HPDE6-E6E7 (cell line): Measurements from ENCODE around the gene NCEH1.
A peak's percentile ranks its signal among the peaks of the same experiment; 100 is the strongest.
"Not testable (repeated sequence)": the region's sequence is repeated elsewhere in the genome, so short reads cannot be mapped to it uniquely, and the experiment has no call there.

Experiments used
- DNase-seq: peaks from one replicate; pipeline ENCODE4 v3.0.0; 2011; ENCODE audit warnings: missing footprints; ENCODE audit errors: extremely low spot score

Gene NCEH1

DNA sequence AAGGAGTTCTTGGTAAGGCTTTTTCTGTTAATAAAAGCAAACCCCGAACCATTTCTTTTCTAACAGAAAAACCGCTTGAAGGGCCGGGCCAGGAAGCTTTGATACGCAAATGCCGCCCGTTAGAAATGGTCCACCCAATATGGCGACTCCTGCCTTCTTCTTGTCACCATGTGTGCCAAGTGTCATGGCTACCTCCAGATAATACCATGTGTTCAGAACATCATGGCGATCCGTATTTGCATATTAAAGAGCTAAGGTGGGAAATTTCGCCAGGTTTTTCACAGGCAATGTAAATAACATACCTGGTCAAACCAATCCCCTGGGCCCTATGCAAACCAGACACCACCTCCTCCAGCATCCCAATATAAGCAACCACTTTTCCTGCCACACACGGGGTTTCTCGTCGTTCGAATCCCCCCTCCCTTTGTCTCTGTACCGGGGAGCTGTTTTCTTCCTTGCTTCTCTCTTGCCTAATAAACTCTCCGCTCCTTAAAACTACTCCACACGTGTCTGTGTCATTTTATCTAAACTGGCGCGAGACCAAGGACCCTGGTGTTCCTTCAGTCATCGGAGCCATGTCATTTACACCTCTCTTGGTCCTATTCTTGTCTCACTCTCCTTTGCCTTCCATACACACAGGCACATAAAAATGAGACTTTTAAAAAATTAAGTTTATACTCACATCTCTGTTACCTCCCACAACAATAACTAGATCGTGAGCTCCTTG is 34.5 kb downstream of the NCEH1 start:
- no peak for DNase-seq

DNA sequence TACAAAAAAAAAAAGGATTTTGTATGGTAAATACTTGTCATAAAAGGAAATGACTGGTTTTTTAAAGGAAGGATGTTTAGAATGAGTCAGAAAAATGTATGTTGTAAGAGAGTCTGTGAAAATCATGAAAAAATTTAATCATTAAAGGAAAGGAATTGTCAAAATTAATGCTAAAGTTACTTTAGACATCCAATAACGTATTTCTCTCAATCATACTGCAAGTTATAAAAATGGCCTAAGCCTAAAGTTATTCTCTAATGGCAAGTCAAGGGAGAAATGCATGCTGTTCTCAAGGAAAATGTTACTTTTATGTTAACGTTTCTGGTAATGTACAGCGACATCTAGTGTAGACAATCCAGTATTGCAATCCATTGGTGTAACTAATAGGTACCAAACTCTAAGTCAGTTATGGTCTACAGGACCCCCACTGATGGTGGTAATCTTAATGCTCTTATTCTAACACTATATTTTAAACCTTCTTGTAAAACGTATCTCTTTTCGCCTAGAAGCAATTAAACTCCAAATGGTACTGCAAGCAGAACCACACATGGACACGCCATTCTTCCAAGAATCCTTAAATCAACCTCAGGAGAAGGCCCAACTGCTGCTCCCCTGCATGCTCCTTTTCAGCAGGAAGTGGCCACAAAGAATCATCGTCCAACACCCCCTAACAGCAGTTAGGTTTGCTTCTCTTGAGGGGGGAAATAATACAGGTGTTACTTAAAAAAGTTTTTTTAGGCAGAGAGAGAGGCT is 35.2 kb downstream of the NCEH1 start:
- no peak for DNase-seq

DNA sequence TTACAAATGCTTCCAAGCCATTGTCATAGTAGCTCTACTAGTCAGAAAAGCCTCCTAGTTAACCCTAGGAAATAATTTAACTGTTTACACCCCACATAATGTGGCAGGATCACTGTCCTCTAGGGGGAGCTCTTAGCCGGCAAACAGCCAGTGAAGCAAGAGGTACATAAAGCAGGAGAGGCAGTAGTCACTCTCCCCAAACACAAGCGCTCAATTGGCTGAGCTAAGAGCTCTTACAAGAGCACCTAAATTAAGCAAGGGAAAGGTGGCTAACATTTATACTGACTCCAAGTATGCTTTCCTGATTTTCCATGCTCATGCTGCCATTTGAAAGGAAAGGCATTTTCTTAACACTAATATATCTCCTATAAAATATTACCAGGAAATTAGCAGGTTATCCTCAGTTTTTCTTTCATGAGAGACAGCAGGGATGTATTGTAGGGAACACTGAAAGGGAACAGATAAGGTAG is 37.6 kb downstream of the NCEH1 start:
- DNase-seq = peak; percentile 35

DNA sequence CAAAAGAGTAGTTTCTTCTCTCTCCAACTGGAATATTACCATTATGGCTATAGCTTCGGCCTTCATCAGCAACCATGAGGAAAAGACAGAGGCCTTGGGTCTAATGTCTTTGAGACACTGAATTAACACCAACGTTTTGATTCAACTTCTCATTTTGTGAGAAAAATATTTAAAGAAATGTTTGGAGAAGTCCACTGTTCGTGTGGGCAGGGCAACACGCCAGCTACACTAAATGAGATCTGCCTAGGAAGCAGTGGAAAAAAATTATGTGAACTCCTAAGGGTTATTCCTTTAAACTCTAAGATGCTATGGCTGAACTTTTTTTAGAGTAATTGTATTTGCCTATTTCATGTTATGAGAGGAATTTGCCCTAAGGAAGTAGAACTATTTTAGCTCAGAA is 41.8 kb downstream of the NCEH1 start:
- DNase-seq = no peak

DNA sequence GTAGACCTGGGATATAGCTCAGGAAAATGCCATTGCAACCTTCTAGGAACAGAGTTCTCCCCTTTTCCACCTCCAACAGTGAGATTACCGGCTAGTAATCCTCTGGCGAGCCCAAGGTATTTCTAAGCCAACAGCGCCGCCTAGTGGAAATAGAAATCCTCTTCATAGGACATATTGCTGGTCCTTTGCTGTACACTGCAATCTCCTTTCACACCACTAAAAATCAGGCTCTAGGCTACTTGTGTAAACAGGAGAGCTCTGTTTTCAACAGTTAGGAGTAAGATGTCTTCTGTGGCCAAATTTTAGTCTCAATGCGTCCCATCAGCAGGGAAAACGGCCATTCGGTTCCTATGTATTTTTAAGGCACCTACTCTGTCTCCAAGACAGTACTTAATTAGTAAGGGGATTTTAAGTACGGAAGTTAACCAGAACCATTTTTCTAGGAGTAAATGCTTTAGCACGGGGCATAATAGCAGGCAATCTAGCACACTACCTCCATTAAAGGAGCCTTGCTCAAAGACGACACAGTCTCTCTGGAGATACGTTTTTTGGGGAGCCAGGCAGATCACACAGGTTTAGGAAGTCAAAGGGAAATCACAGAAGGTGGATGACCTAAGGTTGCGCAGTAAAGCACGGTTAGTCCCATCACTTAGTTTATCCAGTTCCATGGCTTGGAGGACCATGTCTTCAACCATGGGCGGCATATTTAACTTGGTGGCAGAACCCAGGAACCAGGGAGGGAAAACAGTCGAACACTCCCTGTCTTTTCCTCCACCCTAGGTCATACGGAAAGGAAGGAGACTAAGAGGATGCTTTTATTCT is 43.8 kb downstream of the NCEH1 start:
- DNase-seq = peak; percentile 58

DNA sequence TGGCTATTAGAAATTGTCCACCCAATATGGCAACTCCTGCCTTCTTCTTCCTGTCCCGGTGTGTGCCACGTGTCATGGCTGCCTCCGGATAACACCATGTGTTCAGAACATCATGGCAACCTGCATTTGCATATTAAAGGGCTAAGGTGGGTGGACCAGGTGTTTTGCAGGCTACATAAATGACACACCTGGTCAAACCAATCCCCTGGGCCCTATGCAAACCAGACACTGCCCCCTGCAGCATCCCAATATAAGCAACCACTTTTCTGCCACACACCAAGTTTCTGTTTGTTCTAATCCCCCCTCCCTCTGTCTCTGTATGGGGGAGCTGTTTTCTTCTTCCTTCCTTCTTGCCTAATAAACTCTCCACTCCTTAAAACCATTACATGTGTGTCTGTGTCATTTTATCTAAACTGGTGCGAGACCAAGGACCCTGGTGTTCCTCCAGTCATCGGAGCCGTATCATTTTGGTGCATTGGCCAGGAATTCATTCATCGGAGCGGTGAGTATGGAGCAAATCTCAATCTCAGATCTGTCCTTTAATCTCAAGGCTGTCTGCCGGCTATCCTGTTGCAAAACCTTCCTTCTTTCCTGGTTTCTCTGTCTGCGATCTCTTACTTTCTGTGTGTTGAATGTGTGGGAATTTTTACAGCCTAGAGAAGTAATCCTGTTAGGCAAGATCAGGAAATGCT is 44.5 kb downstream of the NCEH1 start:
- no peak for DNase-seq

DNA sequence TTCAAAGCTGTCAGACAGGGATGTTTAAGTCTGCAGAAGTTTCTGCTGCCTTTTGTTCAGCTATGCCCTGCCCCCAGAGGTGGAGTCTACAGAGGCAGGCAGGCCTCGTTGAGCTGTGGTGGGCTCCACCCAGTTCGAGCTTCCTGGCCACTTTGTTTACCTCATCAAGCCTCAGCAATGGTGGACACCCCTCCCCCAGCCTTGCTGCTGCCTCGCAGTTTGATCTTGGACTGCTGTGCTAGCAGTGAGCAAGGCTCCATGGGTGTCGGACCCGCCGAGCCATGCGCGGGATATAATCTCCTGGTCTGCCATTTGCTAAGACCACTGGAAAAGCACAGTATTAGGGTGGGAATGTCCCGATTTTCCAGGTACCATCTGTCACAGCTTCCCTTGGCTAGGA is 45.4 kb downstream of the NCEH1 start:
- not testable (repeated sequence) for DNase-seq

DNA sequence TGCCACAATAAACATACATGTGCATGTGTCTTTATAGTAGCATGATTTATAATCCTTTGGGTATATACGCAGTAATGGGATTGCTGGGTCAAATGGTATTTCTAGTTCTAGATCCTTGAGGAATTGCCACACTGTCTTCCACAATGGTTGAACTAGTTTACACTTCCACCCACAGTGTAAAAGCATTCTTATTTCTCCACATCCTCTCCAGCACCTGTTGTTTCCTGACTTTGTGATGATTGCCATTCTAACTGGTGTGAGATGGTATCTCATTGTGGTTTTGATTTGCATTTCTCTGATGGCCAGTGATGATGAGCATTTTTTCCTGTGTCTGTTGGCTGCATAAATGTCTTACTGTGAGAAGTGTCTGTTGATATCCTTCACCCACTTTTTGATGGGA is 50.4 kb downstream of the NCEH1 start:
- DNase-seq = not testable (repeated sequence)

DNA sequence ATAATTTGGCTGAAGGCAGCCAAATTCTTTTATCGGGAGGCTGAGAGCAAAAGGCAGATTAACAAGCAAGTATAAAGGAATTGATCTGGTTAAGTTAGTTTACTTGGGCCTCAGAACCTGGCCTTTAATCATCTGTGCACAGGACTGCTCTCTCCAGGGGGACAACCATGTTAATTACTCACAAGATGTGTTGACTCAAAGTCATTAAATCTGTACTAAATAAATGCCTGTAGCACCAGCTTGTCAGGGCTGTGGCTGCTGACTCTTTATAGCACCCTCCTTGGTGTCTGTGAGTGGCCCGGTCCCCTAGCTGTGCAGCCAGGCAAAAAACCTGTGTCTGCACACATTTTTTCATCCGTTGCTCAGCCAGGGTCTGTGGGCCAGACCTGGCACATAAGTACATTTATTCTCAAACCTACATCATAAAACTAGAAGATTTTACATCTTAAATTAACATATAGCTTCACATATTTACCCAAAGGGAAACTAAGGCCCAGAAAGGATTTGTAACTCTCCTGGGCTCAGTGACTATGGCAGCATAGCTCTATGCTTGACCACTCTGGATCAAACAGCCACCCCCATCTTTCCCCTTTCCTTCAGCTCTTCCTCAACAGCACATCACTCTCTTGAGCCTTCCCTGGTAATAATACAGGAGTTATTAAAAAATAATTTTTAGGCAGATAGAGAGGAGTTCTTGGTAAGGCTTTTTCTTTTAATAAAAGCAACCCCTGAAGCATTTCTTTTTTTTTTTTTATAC is 51.4 kb downstream of the NCEH1 start:
- DNase-seq = no peak

DNA sequence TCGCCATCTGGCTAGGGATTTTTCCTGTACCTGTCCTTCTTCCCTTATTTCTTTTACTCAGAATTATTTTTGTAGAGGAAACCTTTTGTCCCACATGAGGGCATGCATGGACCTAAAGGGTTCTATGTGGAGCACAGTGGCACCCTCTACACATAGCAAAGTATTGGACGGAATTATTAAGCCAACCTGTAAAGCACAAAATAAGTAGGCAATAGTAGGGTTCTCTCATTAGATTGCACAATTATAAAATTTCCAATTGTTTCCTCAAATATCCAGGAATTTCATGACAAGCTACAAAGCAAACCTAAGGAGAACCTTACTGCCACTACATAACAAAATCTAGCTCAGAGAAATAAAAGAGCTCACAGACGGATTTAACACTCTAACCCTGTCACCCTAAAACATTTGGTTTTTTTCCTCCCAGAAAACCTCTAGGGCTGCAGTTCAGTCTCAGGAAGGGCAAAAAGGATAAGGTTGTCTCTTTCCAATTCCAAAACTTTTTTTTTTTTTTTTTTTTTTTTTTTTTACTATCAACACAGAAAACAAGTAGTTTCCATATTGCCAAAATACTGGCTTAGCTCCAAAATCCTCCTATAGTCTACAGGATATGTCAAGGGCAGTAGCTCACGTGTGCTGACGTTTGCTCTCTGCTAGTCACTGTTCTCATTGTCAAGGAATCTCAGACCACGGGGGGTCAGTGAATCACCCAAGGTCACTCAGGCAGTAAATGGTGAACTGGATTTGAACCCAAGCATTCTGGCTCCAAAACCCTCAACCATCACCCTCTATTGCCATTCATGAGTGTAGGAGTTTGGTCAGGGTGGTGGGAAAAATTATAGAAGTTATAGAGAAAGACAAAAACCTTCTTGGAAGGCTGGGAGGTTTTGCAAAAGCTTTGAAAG is 52.3 kb downstream of the NCEH1 start:
- peak; percentile 31 for DNase-seq

DNA sequence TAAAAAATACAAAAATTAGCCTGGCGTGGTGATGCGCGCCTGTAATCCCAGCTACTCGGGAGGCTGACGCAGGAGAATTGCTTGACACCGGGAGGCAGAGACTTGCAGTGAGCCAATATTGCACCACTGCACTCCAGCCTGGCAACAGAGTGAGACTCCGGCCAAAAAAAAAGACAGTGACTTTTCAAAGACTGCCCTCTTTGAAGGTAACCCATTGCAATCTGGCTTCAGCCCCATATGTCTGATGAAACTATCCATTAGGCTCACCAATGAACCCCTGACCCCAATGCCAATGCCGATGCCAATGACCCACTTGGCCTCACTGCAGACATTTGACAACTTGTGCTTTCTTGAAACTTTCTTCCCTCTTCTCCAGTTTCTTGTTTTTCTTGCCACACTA is 54.3 kb downstream of the NCEH1 start:
- no peak for DNase-seq

DNA sequence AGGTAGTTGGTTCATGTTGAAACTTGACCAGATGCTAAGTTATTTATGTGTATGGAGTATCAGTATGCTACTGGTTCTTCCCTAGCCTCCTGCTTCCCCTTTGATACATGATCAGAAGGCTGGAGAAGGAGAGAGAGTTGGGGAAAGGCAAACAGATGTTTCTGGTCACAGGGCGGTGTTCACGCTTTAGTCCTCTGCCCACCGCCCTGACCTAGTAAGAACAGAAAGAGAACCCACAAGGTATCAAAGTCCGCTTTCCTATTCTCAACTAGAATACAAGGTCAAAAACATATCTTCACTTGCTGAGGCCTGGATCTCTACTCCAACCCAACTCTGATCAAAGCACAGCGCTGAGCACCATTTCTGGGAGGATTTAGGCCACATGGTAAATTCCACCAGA is 55.5 kb downstream of the NCEH1 start:
- no peak for DNase-seq

DNA sequence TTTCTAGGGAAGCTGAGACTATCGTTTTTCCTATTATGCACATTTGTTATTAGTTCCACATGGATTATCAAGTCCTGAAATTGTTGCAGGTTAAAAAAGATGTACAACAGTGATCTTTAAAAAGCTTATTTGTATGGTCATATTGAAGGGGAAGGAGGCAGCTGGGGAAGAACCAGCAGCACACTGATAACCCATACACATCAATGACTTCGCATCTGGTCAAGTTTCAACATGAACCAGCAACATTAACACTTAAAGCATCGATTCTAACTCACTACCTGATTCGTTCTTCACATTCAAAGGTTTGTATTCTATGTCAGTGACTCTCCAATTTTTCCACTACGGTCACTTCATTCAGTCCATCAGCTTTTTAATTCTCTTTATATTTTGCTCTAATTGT is 56.4 kb downstream of the NCEH1 start:
- DNase-seq = no peak

DNA sequence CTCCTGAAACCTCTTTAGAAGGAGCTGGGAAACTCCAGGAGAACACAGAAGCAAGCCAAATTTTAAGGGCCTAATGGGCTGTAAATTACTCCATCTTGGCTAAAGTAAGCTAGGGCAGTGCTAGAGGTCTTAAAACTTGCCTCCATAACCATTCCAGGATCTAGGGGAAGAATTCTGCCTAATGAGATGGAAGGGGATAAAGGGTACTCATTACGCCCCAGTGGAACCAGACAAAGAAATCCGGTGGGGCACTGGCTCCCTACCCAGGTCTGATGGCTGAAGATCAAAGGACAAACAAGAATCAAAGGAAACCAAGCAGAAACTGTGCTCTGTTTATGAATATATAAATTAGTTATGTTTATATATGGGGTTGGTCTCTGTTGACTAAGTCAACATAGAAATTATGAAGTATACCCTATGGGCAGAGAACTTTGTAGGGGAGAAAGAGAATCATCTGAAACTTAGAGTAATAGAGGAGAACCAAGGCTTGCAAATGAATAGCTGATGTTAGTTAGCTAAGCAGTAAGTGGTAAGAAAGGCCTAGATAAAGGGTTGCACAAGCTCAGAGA is 57.8 kb downstream of the NCEH1 start:
- no peak for DNase-seq

DNA sequence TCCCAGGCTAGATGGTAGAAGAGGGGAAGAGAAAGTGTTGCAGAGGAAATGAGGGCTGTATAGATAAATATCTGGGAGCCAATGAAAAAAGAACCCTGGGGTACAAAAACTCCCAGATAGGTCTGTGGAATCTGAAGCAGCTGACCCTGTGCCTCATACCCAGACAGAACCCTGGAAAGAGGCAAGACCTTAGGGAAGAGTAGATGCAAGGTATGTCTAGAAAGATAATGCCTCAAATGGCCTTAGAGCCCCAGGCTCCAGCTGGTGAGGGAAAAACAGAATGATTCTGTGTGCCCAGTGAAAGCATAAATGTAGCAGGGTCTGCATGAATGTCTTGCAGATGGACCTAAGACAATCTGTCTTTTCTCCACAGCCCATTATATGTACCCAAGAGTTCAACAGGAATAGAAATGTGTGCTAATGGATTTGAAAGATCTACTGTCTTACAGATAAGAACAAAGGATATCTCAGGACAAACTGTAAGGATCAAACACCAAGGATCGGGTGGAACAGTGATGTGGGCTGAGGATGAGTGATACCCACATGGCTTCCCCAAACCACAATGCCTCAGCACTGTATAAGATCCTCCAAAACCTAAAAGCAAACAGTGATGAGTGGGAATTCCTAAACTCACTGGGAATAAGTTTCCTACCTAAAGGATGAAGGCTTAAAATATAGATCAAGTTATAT is 58.8 kb downstream of the NCEH1 start:
- DNase-seq = no peak

DNA sequence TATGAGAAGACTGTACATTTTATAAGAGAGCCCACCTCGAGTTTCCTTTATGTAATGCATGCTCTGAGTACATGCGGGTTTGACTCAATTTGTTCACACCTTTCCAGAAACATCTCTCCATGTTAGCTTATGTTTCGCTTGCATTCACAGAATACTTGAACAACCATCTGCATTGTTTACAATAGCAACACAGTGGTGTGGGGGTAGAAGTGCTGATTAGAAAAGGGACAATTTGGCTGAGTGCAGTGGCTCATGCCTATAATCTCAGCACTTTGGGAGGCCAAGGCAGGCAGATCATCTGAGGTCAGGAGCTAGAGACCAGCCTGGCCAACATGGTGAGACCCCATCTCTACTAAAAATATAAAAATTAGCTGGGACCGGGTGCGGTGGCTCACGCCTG is 60.9 kb downstream of the NCEH1 start:
- DNase-seq = no peak

DNA sequence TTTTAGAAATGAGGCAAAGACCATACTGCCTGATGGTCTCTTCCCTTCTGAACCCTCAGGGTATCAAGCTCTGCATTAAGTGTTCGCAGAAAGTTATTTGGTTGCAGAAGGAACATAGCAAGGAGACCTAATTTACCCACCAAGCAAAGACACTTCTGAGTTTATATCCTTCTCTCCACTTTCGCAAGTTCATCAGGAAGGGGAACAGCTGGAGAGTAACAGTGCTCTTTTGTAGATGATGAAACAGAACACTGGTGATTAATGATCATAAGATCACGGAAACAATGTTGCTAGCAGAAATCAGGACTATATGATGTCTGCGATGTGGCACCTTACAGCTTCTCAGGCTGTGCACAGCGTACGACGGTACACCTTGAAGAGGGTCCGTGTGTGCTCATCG is 62.1 kb downstream of the NCEH1 start:
- no peak for DNase-seq

DNA sequence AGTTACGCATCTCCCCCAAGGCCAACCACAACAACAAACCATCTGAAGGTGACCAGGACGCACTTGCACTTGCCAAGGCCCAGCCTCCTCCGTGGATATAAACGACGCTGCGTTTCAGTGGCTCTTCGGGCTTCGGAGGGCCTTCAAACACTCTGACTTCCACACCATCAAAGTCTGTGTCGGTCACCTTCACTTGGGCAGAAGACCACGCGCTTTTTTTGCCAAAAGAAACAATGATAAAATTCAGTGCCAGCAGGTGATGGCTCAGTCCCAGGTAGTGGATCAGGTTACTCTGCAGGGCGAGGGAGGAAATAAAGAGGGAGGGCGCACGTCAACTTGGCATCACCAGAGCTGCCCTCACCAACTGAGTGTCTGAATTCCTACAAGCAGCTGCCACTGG is 63.0 kb downstream of the NCEH1 start:
- no peak for DNase-seq

DNA sequence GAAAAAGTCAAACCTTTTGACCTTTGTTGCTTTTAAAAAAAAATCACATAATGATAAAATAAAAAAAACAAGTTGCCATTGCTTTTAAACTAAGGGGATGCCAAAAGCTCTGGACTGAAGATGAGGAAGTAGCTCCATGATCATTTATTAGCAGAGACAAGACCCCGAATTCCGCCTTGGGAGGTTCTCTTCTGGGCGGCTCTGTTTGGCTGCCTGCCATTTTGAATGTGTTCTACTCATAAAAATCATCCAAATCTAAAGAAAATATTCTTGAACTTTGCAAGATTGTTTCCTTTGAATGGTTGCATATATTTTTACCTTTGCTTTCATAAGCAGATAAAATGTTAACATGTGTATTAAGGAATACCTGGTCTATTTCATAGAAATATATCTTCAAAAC is 63.8 kb downstream of the NCEH1 start:
- no peak for DNase-seq
